ENCODE measurements around the gene CRACDL.

DNA sequence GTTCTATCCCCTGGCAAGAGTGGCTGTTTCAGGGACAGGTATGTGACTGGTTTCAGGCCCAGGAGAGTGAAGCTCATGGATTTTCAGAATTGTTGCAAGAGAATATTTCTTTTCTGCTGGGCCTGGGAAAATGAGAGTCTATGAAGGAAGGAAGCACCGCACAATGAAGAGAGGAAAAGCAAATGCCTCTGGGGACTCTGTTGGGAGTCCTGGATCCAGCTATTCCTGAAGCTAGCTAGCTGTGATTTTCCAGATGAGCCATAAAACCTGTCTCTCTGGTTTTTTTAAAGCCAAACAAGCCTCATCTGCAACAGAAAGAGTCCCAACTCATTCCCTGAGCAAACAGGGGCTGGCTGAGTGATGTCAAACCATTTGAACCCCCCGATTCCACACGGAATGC lies 53.7 kb downstream of the CRACDL start:
- TF ChIP-seq, protein P1, sequence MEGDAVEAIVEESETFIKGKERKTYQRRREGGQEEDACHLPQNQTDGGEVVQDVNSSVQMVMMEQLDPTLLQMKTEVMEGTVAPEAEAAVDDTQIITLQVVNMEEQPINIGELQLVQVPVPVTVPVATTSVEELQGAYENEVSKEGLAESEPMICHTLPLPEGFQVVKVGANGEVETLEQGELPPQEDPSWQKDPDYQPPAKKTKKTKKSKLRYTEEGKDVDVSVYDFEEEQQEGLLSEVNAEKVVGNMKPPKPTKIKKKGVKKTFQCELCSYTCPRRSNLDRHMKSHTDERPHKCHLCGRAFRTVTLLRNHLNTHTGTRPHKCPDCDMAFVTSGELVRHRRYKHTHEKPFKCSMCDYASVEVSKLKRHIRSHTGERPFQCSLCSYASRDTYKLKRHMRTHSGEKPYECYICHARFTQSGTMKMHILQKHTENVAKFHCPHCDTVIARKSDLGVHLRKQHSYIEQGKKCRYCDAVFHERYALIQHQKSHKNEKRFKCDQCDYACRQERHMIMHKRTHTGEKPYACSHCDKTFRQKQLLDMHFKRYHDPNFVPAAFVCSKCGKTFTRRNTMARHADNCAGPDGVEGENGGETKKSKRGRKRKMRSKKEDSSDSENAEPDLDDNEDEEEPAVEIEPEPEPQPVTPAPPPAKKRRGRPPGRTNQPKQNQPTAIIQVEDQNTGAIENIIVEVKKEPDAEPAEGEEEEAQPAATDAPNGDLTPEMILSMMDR (IDR thresholded peaks at IDR 0.05): no peak
- TF ChIP-seq POLR2A (IDR thresholded peaks at IDR 0.05) (no peak), EP300 (IDR thresholded peaks at IDR 0.05) (no peak)
